Left cardiac atrium (tissue), 4 donors: Measurements from ENCODE around the gene HAO1. TPM values are rescaled to one million over a fixed set of nuclear protein-coding genes. Genes with fewer than 3 reads are reported as not detected.
"Not testable (repeated sequence)": the region's sequence is repeated elsewhere in the genome, so short reads cannot be mapped to it uniquely, and the experiment has no call there.

Experiments
- ATAC-seq, 2 donors: fragments of 200-7000 bp; cut with Tn5 transposase; one replicate each; pipeline ENCODE4 v1.9.1; 2020; ENCODE audit warnings: mild to moderate bottlenecking in 2 of 2, moderate library complexity in 2 of 2
- DNase-seq: peaks from one replicate; pipeline ENCODE4 v3.0.0-alpha.2; 2020
- intact Hi-C, 2 donors: fragments of 100-400 bp; cut with DNase I; formaldehyde crosslinking; loops; one replicate each; pipeline versions ENCODE4 v1.14.1 to v1.15.1; 2022 to 2023
- total RNA-seq, 2 donors: library from RNA; stranded (reverse); fragmentation: NEBNext Ultra II Directional; extraction: Animal tissue kit (Norgen Biotek cat#: 25700); gene quantifications; one replicate each; pipeline ENCODE4 v1.2.1, GENCODE V29; 2021
- donor health status: DM: no; HTN: yes; CAD: no.
- donor health status: DM: no; HTN: yes; CAD: no; lungs with severe emphysema.
- donor health status: DM: yes; HTN: yes; CAD: no.
- donor health status: Dilated cardiomyopathy.

The HAO1 gene
- total RNA-seq, 2 donors from 2014 or later: not detected

- intact Hi-C loops: no loop called here
- no peak for ATAC-seq
- DNase-seq: no peak
These were observed 60.4 kb downstream of the HAO1 start for GRCh38 chr20:7879883-7880282.

- DNase-seq (no peak), ATAC-seq (peak in 1 of 2 donors; percentile 50)
- intact Hi-C loops: no loop called here
These were observed 72.2 kb downstream of the HAO1 start for GRCh38 chr20:7868108-7868507.

- peak in 1 of 2 donors; percentile 63 for ATAC-seq
- intact Hi-C loops: no loop called here
These were observed 74.0 kb downstream of the HAO1 start for GRCh38 chr20:7866285-7866684.

GRCh38 chr20:7859356-7859802 lies 80.9 kb downstream of the HAO1 start:
- DNase-seq (no peak), ATAC-seq (peak; percentile 82)
- intact Hi-C loops: loop anchor here in 1 of 2 donors (5.0 to 10.0 kb wide), 2 partner anchors 747 to 1025 kb away; no protein-coding TSS in a partner anchor

More at GRCh38 chr20:7866285-7866684, 74.0 kb downstream of the HAO1 start:
- DNase-seq: no peak

- ATAC-seq: no peak
- intact Hi-C loops: loop anchor here in 1 of 2 donors (5.0 to 10.0 kb wide), 2 partner anchors 746 to 1024 kb away; no protein-coding TSS in a partner anchor
- DNase-seq: no peak
These were observed 81.5 kb downstream of the HAO1 start for GRCh38 chr20:7858734-7859250.

- no peak for DNase-seq
- intact Hi-C loops: loop anchor here in 1 of 2 donors (5.0 to 10.0 kb wide), 2 partner anchors 744 to 1022 kb away; no protein-coding TSS in a partner anchor
- no peak for ATAC-seq
These were observed 83.5 kb downstream of the HAO1 start for GRCh38 chr20:7856756-7857155.

GRCh38 chr20:7855545-7855944 lies 84.7 kb downstream of the HAO1 start:
- no peak for ATAC-seq
- intact Hi-C loops: loop anchor here in 1 of 2 donors (5.0 to 10.0 kb wide), 2 partner anchors 743 to 1021 kb away; no protein-coding TSS in a partner anchor
- no peak for DNase-seq

- ATAC-seq: no peak
- intact Hi-C loops: loop anchor here in 1 of 2 donors (10.0 kb wide), 1 partner anchor 1019 kb away; no protein-coding TSS in a partner anchor
- no peak for DNase-seq
These were observed 86.8 kb downstream of the HAO1 start for GRCh38 chr20:7853493-7853892.

GRCh38 chr20:7850775-7851490 lies 89.3 kb downstream of the HAO1 start:
- DNase-seq (no peak), ATAC-seq (no peak)
- intact Hi-C loops: loop anchor here in 1 of 2 donors (10.0 kb wide), 1 partner anchor 1016 kb away; no protein-coding TSS in a partner anchor

- ATAC-seq (no peak), DNase-seq (no peak)
- intact Hi-C loops: loop anchor here in 1 of 2 donors (10.0 kb wide), 1 partner anchor 1015 kb away; no protein-coding TSS in a partner anchor
These were observed 90.6 kb downstream of the HAO1 start for GRCh38 chr20:7849675-7850074.

- no peak for DNase-seq
- intact Hi-C loops: no loop called here
- ATAC-seq: no peak
These were observed 91.9 kb downstream of the HAO1 start for GRCh38 chr20:7848351-7848750.

GRCh38 chr20:7843613-7844012 lies 96.6 kb downstream of the HAO1 start:
- intact Hi-C loops: no loop called here
- DNase-seq (peak; percentile 53), ATAC-seq (peak; percentile 55 to 79)

GRCh38 chr20:7841971-7842310 lies 98.3 kb downstream of the HAO1 start:
- intact Hi-C loops: no loop called here
- peak; percentile 92 to 97 for ATAC-seq
- DNase-seq: peak; percentile 71

- ATAC-seq (peak in 1 of 2 donors; percentile 84), DNase-seq (no peak)
These were observed 98.8 kb downstream of the HAO1 start for GRCh38 chr20:7841291-7841970.

GRCh38 chr20:7836076-7836475 lies 104.2 kb downstream of the HAO1 start:
- ATAC-seq (no peak), DNase-seq (no peak)
- intact Hi-C loops: no loop called here

More at GRCh38 chr20:7841291-7841970, 98.8 kb downstream of the HAO1 start:
- intact Hi-C loops: no loop called here

- intact Hi-C loops, ATAC-seq, DNase-seq: not testable (repeated sequence)
These were observed 105.8 kb downstream of the HAO1 start for GRCh38 chr20:7834441-7834840.
